ENCODE measurements around the gene SLC1A3. TPM values are rescaled to one million over a fixed set of nuclear protein-coding genes. Genes with fewer than 3 reads are reported as not detected.

SLC1A3 gene
- total RNA-seq, 4 donors from 2014 or later: 10.1 to 17.7 (median 12.9) TPM

DNA sequence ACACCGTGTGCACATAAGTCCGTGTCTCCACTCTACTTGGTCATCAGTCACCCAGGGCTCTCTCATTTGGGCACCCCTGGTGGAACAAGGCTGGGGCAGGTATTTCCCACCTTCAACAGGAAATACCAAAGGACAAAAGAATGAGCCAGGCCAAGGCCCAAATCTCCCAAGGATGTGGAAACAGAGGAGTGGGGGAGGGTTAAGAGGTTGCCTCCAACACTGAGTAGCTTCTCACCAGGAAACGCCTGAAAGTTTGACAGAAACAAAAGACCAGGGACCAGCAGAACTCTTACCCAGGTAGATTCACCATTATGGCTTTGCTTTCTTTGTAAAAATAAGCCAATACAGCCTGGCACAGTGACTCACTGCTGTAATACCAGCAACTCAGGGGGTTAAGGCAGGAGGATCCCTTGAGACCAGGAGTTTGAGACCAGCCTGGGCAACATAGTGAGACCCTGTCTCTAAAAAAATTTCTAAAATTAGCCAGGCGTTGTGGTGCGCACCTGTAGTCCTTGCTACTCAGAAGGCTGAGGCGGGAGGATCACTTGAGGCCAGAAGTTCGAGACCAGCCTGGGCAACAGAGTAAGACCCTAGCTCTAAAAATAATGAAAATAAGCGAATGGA, 12.7 kb downstream of the SLC1A3 start:
- no peak for DNase-seq (ENCODE audit: low spot score in 2 of 2)
- H3K4me3 ChIP-seq (ENCODE audit: low read depth, poor library complexity, severe bottlenecking): no peak overlapping the region
- WGBS, 2 donors: 81 to 87% methylated on average over 8 of the region's 8 CpGs
- TF ChIP-seq CTCF (IDR thresholded peaks at IDR 0.05): no peak
- no peak for TF ChIP-seq POLR2A (IDR thresholded peaks at IDR 0.05)
- intact Hi-C loops (cut with DNase I; ENCODE audit: low total_unique reads): no loop called here

- 72 to 76% methylated on average over 6 of the region's 6 CpGs for WGBS, 2 donors
- H3K4me3 ChIP-seq (ENCODE audit: low read depth, poor library complexity, severe bottlenecking): no peak overlapping the region
- intact Hi-C loops (cut with DNase I; ENCODE audit: low total_unique reads): no loop called here
- TF ChIP-seq POLR2A (IDR thresholded peaks at IDR 0.05) (no peak), CTCF (IDR thresholded peaks at IDR 0.05) (no peak)
- DNase-seq (ENCODE audit: low spot score in 2 of 2): no peak
Observed at GRCh38 chr5:36621985-36622384, 15.6 kb downstream of the SLC1A3 start.

- WGBS, 2 donors: 78 to 85% methylated on average over 9 of the region's 9 CpGs
Observed at GRCh38 chr5:36623832-36624231, 17.4 kb downstream of the SLC1A3 start.

DNA sequence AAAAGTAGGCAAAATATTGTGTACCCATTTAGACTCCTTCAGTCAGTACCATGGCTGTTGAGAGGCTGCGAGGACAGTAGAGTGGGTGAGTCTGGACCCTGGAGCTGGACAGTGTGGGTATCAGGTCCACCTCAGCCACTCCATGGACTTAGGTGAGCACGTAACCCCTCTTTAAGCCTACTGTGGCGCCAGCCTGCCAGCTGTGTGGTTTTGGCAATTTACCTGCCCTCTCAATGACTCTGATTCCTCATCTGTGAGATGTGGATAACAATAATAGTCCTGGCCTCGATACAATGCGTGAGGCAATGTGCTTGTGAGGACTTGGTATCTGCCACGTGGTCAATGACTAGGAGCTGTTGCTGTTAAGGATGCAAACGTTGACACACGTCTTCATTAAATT, 17.9 kb downstream of the SLC1A3 start:
- 70 to 81% methylated on average over 8 of the region's 8 CpGs for WGBS, 2 donors
- intact Hi-C loops (cut with DNase I; ENCODE audit: low total_unique reads): no loop called here
- TF ChIP-seq POLR2A (IDR thresholded peaks at IDR 0.05): no peak
- no peak for TF ChIP-seq CTCF (IDR thresholded peaks at IDR 0.05)

More at GRCh38 chr5:36623832-36624231, 17.4 kb downstream of the SLC1A3 start:
- DNase-seq (ENCODE audit: low spot score in 2 of 2): no peak
- intact Hi-C loops (cut with DNase I; ENCODE audit: low total_unique reads): no loop called here
- TF ChIP-seq POLR2A (IDR thresholded peaks at IDR 0.05): no peak
- no peak for TF ChIP-seq CTCF (IDR thresholded peaks at IDR 0.05)
- H3K4me3 ChIP-seq (ENCODE audit: low read depth, poor library complexity, severe bottlenecking): no peak overlapping the region

GRCh38 chr5:36628695-36629094, 22.3 kb downstream of the SLC1A3 start:
- TF ChIP-seq POLR2A (IDR thresholded peaks at IDR 0.05) (no peak), CTCF (IDR thresholded peaks at IDR 0.05) (no peak)
- WGBS, 2 donors: 63 to 75% methylated on average over 2 of the region's 2 CpGs
- no peak overlapping the region for H3K4me3 ChIP-seq (ENCODE audit: low read depth, poor library complexity, severe bottlenecking)
- intact Hi-C loops (cut with DNase I; ENCODE audit: low total_unique reads): no loop called here
- DNase-seq (ENCODE audit: low spot score in 2 of 2): no peak

More for the DNA sequence above, 17.9 kb downstream of the SLC1A3 start:
- no peak for DNase-seq (ENCODE audit: low spot score in 2 of 2)
- H3K4me3 ChIP-seq (ENCODE audit: low read depth, poor library complexity, severe bottlenecking): no peak overlapping the region

GRCh38 chr5:36629729-36630128, 23.3 kb downstream of the SLC1A3 start:
- intact Hi-C loops (cut with DNase I; ENCODE audit: low total_unique reads): no loop called here
- 92% methylated on average over 8 of the region's 8 CpGs for WGBS, 2 donors

More at GRCh38 chr5:36629729-36630128, 23.3 kb downstream of the SLC1A3 start:
- no peak for TF ChIP-seq POLR2A (IDR thresholded peaks at IDR 0.05)
- TF ChIP-seq CTCF (IDR thresholded peaks at IDR 0.05): no peak
- no peak overlapping the region for H3K4me3 ChIP-seq (ENCODE audit: low read depth, poor library complexity, severe bottlenecking)
- DNase-seq (ENCODE audit: low spot score in 2 of 2): no peak
